Stimulated activated CD4-positive, alpha-beta T cell treated with anti-CD3 and anti-CD28 coated beads, Interleukin-15, amount 100 ng/mL, for 48 hours (primary cell): ENCODE measurements around the gene PRAMEF6.
"Not testable (repeated sequence)": the region's sequence is repeated elsewhere in the genome, so short reads cannot be mapped to it uniquely, and the experiment has no call there.

Experiments
- DNase-seq, 2 donors: peaks; one replicate each; pipeline ENCODE4 v3.0.0-alpha.2; 2020; ENCODE audit warnings: low read depth in 2 of 2

The PRAMEF6 gene

GRCh38 chr1:12947480-12947879 lies at the start of gene PRAMEF6:
TSS of gene PRAMEF6 (minus strand) at chr1:12947580. CDS start at chr1:12942518, 5,062 bp downstream.
- DNase-seq = not testable (repeated sequence)

GRCh38 chr1:12924368-12924767 lies 23.0 kb downstream of the PRAMEF6 start:
- DNase-seq = not testable (repeated sequence)

- DNase-seq = not testable (repeated sequence)
Measured at GRCh38 chr1:12921749-12922148, 25.6 kb downstream of the PRAMEF6 start.

GRCh38 chr1:12916310-12916709 lies 31.1 kb downstream of the PRAMEF6 start, which contains the start of gene PRAMEF7:
TSS of gene PRAMEF7 (plus strand) at chr1:12916610. CDS start at chr1:12917693, 1,083 bp downstream.
- DNase-seq = not testable (repeated sequence)

- not testable (repeated sequence) for DNase-seq
Measured at GRCh38 chr1:12903793-12904572, 43.4 kb downstream of the PRAMEF6 start.

- DNase-seq = not testable (repeated sequence)
Measured at GRCh38 chr1:12899186-12899585, 48.2 kb downstream of the PRAMEF6 start.

GRCh38 chr1:12898170-12898569 lies 49.2 kb downstream of the PRAMEF6 start, which contains the start of gene PRAMEF10:
TSS of gene PRAMEF10 (minus strand) at chr1:12898270. CDS start at chr1:12895847, 2,423 bp downstream.
- DNase-seq = not testable (repeated sequence)
